Measurements from ENCODE around the gene ISG15.
"Not testable (repeated sequence)": the region's sequence is repeated elsewhere in the genome, so short reads cannot be mapped to it uniquely, and the experiment has no call there.

Gene ISG15

GRCh38 chr1:1010131-1010530 lies 3.2 kb upstream of the ISG15 start:
- peaks cover 19% of the 10 kb centered on the region for H3K4me1 ChIP-seq (ENCODE audit: insufficient read depth, low read length)
- not testable (repeated sequence) for H3K27me3 ChIP-seq (ENCODE audit: control insufficient read depth in 1 of 2, insufficient read depth in 2 of 2, low read length in 2 of 2); H3K9me3 ChIP-seq (ENCODE audit: low read length); H3K36me3 ChIP-seq (ENCODE audit: insufficient read depth, low read length); H3K27ac ChIP-seq (ENCODE audit: low read depth, low read length); H3K4me3 ChIP-seq (ENCODE audit: low read depth in 1 of 2, low read length in 2 of 2); H3K9ac ChIP-seq (ENCODE audit: low read length)

- no peaks in the 10 kb centered on the region for H3K36me3 ChIP-seq (ENCODE audit: insufficient read depth, low read length)
- H3K4me3 ChIP-seq (ENCODE audit: low read depth in 1 of 2, low read length in 2 of 2): no peak overlapping the region
- H3K9me3 ChIP-seq (ENCODE audit: low read length): no peaks in the 10 kb centered on the region
- H3K4me1 ChIP-seq (ENCODE audit: insufficient read depth, low read length): peaks cover 13% of the 10 kb centered on the region
- no peak overlapping the region for H3K27ac ChIP-seq (ENCODE audit: low read depth, low read length)
- H3K9ac ChIP-seq (ENCODE audit: low read length): no peak overlapping the region
- no peaks in the 10 kb centered on the region for H3K27me3 ChIP-seq (ENCODE audit: control insufficient read depth in 1 of 2, insufficient read depth in 2 of 2, low read length in 2 of 2)
Measured at GRCh38 chr1:1011396-1011949, 1.8 kb upstream of the ISG15 start.

GRCh38 chr1:1012736-1013104 lies 577 bp upstream of the ISG15 start:
- peak overlapping the region; percentile 81 for H3K27ac ChIP-seq (ENCODE audit: low read depth, low read length)
- H3K9me3 ChIP-seq (ENCODE audit: low read length); H3K27me3 ChIP-seq (ENCODE audit: control insufficient read depth in 1 of 2, insufficient read depth in 2 of 2, low read length in 2 of 2); H3K36me3 ChIP-seq (ENCODE audit: insufficient read depth, low read length): not testable (repeated sequence)
- peak overlapping the region; percentile 83 for H3K9ac ChIP-seq (ENCODE audit: low read length)
- H3K4me1 ChIP-seq (ENCODE audit: insufficient read depth, low read length): peaks cover 13% of the 10 kb centered on the region
- H3K4me3 ChIP-seq (ENCODE audit: low read depth in 1 of 2, low read length in 2 of 2): peak overlapping the region; percentile 74 to 80

DNA sequence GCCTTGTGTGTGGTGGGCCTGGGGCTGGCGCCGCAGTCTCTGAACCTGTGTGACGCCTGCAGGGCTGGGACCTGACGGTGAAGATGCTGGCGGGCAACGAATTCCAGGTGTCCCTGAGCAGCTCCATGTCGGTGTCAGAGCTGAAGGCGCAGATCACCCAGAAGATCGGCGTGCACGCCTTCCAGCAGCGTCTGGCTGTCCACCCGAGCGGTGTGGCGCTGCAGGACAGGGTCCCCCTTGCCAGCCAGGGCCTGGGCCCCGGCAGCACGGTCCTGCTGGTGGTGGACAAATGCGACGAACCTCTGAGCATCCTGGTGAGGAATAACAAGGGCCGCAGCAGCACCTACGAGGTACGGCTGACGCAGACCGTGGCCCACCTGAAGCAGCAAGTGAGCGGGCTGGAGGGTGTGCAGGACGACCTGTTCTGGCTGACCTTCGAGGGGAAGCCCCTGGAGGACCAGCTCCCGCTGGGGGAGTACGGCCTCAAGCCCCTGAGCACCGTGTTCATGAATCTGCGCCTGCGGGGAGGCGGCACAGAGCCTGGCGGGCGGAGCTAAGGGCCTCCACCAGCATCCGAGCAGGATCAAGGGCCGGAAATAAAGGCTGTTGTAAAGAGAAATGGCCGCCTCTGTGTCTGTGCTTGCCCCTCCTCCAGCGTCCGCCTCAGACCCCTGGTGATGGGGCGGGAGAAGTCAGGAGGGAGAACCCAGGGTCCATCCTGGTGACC lies 788 bp downstream of the ISG15 start:
- Histone ChIP-seq H3K9ac (ENCODE audit: low read length) (peak overlapping the region; percentile 83), H3K4me1 (ENCODE audit: insufficient read depth, low read length) (peaks cover 13% of the 10 kb centered on the region), H3K27ac (ENCODE audit: low read depth, low read length) (peak overlapping the region; percentile 81), H3K9me3 (ENCODE audit: low read length) (no peaks in the 10 kb centered on the region), H3K4me3 (ENCODE audit: low read depth in 1 of 2, low read length in 2 of 2) (peak overlapping the region; percentile 74 to 80), H3K27me3 (ENCODE audit: control insufficient read depth in 1 of 2, insufficient read depth in 2 of 2, low read length in 2 of 2) (no peaks in the 10 kb centered on the region), H3K36me3 (ENCODE audit: insufficient read depth, low read length) (no peaks in the 10 kb centered on the region)

GRCh38 chr1:1014799-1015681 lies 1.7 kb downstream of the ISG15 start:
- H3K27me3 ChIP-seq (ENCODE audit: control insufficient read depth in 1 of 2, insufficient read depth in 2 of 2, low read length in 2 of 2): no peaks in the 10 kb centered on the region
- H3K4me3 ChIP-seq (ENCODE audit: low read depth in 1 of 2, low read length in 2 of 2): no peak overlapping the region
- no peaks in the 10 kb centered on the region for H3K36me3 ChIP-seq (ENCODE audit: insufficient read depth, low read length)
- no peak overlapping the region for H3K9ac ChIP-seq (ENCODE audit: low read length)
- no peaks in the 10 kb centered on the region for H3K9me3 ChIP-seq (ENCODE audit: low read length)
- H3K27ac ChIP-seq (ENCODE audit: low read depth, low read length): peak overlapping the region; percentile 44
- peaks cover 13% of the 10 kb centered on the region for H3K4me1 ChIP-seq (ENCODE audit: insufficient read depth, low read length)

DNA sequence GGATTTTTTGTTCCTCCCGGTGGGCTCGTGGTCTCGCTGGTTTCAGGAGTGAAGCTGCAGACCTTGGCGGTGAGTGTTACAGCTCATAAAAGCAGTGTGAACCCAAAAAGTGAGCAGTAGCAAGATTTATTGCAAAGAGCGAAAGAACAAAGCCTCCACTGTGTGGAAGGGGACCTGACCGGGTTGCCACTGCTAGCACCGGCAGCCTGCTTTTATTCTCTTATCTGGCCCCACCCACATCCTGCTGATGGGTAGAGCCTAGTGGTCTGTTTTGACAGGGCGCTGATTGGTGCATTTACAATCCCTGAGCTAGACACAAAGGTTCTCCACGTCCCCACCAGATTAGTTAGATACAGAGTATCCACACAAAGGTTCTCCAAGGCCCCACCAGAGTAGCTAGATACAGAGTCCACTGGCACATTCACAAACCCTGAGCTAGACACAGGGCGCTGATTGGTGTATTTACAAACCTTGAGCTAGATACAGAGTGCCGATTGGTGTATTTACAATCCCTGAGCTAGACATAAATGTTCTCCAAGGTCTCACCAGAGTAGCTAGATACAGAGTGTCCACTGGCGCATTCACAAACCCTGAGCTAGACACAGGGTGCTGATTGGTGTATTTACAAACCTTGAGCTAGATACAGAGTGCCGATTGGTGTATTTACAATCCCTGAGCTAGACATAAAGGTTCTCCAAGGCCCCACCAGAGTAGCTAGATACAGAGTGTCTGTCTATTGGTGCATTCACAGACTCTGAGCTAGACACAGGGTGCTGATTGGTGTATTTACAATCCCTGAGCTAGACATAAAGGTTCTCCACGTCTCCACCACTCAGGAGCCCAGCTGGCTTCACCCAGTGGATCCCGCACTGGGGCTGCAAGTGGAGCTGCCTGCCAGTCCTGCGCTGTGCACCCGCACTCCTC lies 4.4 kb downstream of the ISG15 start:
- H3K27me3 ChIP-seq (ENCODE audit: control insufficient read depth in 1 of 2, insufficient read depth in 2 of 2, low read length in 2 of 2); H3K9ac ChIP-seq (ENCODE audit: low read length); H3K36me3 ChIP-seq (ENCODE audit: insufficient read depth, low read length); H3K27ac ChIP-seq (ENCODE audit: low read depth, low read length); H3K4me3 ChIP-seq (ENCODE audit: low read depth in 1 of 2, low read length in 2 of 2); H3K9me3 ChIP-seq (ENCODE audit: low read length): not testable (repeated sequence)
- peaks cover 18% of the 10 kb centered on the region for H3K4me1 ChIP-seq (ENCODE audit: insufficient read depth, low read length)

DNA sequence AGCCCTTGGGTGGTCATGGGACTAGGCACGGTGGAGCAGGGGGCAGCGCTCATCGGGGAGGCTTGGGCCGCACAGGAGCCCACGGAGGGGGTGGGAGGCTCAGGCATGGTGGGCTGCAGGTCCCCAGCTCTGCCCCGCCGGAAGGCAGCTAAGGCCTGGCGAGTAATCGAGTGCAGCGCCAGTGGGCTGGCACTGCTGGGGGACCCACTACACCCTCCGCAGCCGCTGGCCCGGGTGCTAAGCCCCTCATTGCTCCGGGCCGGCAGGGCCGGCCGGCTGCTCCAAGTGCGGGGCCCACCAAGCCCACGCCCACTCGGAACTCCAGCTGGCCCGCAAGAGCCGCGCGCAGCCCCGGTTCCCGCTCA lies 5.0 kb downstream of the ISG15 start:
- H3K9ac ChIP-seq (ENCODE audit: low read length); H3K9me3 ChIP-seq (ENCODE audit: low read length); H3K36me3 ChIP-seq (ENCODE audit: insufficient read depth, low read length); H3K27me3 ChIP-seq (ENCODE audit: control insufficient read depth in 1 of 2, insufficient read depth in 2 of 2, low read length in 2 of 2); H3K27ac ChIP-seq (ENCODE audit: low read depth, low read length); H3K4me3 ChIP-seq (ENCODE audit: low read depth in 1 of 2, low read length in 2 of 2): not testable (repeated sequence)
- peaks cover 16% of the 10 kb centered on the region for H3K4me1 ChIP-seq (ENCODE audit: insufficient read depth, low read length)

DNA sequence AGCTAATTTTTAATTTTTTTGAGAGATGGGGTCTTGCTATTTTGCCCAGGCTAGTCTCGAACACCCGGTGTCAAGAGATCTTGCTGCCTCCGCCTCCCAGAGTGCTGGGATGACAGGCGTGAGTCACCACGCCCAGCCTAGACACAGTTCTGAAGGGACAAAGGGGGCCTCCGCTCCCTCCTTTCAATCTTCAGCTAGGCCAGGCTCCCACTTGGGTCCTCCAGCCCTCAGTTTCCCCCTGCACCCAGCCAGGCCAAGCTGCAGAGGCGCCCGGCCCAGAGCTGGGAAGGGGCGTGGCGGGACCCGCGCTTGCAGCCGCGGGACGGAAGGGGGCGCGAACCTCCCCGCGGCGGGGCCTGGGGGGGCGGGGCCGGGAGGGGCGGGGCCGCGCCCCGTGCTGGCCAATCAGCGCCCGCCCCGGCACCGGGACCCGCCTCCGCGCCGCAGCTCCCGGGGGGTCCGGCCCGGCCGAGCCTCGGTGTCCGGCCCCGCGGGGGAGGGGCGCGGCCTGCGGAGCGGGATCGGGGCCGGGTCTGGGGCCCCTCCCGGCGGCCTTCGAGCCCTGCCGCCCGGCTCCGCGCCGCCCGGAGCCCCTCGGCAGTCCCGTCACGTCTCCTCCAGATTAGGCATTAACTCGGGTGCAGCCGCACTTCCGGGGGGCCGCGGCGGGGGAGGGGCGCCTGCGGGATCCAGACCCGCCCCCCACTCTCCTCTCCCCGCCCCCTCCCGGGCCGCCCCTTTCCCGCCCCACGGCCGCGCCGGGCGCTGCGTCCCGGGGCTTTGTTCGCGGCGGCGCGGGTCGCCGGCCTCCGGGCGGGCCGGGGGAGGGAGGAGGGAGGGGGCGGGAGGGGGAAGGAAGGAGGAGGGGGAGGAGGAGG lies 6.1 kb downstream of the ISG15 start:
- Histone ChIP-seq H3K27ac (ENCODE audit: low read depth, low read length) (peak overlapping the region; percentile 14), H3K4me1 (ENCODE audit: insufficient read depth, low read length) (peaks cover 8% of the 10 kb centered on the region), H3K4me3 (ENCODE audit: low read depth in 1 of 2, low read length in 2 of 2) (peak overlapping the region in 1 of 2 donors; percentile 27), H3K36me3 (ENCODE audit: insufficient read depth, low read length) (no peaks in the 10 kb centered on the region), H3K27me3 (ENCODE audit: control insufficient read depth in 1 of 2, insufficient read depth in 2 of 2, low read length in 2 of 2) (peaks cover 0 to 10% of the 10 kb centered on the region in 2 donors), H3K9me3 (ENCODE audit: low read length) (no peaks in the 10 kb centered on the region), H3K9ac (ENCODE audit: low read length) (no peak overlapping the region)

DNA sequence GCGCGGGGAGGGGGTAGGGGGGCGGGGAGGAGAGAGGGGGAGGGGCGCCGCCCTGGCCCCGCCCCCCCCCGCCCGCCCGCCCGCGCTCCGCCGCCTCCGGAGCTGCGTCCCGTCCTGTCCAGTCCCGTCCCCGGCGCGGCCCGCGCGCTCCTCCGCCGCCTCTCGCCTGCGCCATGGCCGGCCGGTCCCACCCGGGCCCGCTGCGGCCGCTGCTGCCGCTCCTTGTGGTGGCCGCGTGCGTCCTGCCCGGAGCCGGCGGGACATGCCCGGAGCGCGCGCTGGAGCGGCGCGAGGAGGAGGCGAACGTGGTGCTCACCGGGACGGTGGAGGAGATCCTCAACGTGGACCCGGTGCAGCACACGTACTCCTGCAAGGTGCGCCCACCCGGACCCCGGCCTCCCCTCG lies 6.7 kb downstream of the ISG15 start, which contains the start of gene AGRN:
Gene AGRN (plus strand): TSS at position 121 of the 405 bp plus-strand sequence. CDS start 53 bp downstream, at position 174.
- Histone ChIP-seq H3K36me3 (ENCODE audit: insufficient read depth, low read length) (no peaks in the 10 kb centered on the region), H3K4me3 (ENCODE audit: low read depth in 1 of 2, low read length in 2 of 2) (peak within 1 kb of the TSS; percentile 25 to 27), H3K9ac (ENCODE audit: low read length) (no peak within 1 kb of the TSS), H3K27ac (ENCODE audit: low read depth, low read length) (peak within 1 kb of the TSS; percentile 14), H3K4me1 (ENCODE audit: insufficient read depth, low read length) (peaks cover 7% of the 10 kb centered on the region), H3K9me3 (ENCODE audit: low read length) (no peaks in the 10 kb centered on the region), H3K27me3 (ENCODE audit: control insufficient read depth in 1 of 2, insufficient read depth in 2 of 2, low read length in 2 of 2) (peaks cover 0 to 12% of the 10 kb centered on the region in 2 donors)

DNA sequence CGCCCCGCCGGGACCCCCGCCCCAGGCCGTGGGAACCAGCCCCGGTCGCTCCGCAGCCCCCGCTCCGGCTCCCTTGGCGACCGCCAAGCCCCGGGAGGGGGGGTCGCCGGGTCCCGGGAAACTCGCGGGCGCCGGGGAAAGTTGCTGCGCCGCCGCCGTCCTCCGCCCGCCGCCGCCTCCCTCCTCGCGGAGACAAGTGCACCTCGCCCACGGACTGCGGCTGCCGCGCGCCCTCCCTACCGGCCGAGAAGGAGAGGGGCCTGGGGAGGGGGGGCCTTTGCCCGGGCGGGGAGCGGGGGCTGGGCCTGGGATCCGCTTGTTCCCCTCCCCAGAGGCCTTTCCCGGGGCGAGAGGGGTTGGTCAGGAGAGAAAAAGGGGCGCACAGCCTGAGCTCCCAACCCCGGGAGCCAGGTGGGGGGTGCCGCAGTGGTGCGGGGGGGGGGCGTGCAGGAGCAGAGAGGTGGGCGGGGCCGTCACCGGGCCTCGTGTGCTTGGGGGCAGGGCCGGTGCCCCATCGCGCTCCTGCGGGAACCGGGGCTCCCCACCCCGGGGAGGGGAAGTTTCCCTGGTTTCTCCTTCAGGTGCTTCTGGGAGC lies 7.2 kb downstream of the ISG15 start:
- H3K9ac ChIP-seq (ENCODE audit: low read length): no peak overlapping the region
- H3K27ac ChIP-seq (ENCODE audit: low read depth, low read length): no peak overlapping the region
- peaks cover 7% of the 10 kb centered on the region for H3K4me1 ChIP-seq (ENCODE audit: insufficient read depth, low read length)
- H3K27me3 ChIP-seq (ENCODE audit: control insufficient read depth in 1 of 2, insufficient read depth in 2 of 2, low read length in 2 of 2): peaks cover 0 to 12% of the 10 kb centered on the region in 2 donors
- H3K9me3 ChIP-seq (ENCODE audit: low read length): no peaks in the 10 kb centered on the region
- H3K4me3 ChIP-seq (ENCODE audit: low read depth in 1 of 2, low read length in 2 of 2): peak overlapping the region in 1 of 2 donors; percentile 25
- H3K36me3 ChIP-seq (ENCODE audit: insufficient read depth, low read length): no peaks in the 10 kb centered on the region

All from muscle layer of colon (tissue), 2 donors.